Iris pigment epithelial cell (primary cell): ENCODE results near the gene ARHGAP6.
A peak's percentile ranks its signal among the peaks of the same experiment; 100 is the strongest.

Experiments used
- DNase-seq: peaks from one replicate; pipeline ENCODE4 v3.0.0-alpha.2; 2011; ENCODE audit warnings: low read depth

Gene ARHGAP6

GRCh38 chrX:11309220-11309619 lies 356.5 kb downstream of the ARHGAP6 start:
- peak; percentile 31 for DNase-seq

- no peak for DNase-seq
These were observed 360.1 kb downstream of the ARHGAP6 start for GRCh38 chrX:11305641-11306040.

- no peak for DNase-seq
These were observed 360.9 kb downstream of the ARHGAP6 start for GRCh38 chrX:11304829-11305228.

DNA sequence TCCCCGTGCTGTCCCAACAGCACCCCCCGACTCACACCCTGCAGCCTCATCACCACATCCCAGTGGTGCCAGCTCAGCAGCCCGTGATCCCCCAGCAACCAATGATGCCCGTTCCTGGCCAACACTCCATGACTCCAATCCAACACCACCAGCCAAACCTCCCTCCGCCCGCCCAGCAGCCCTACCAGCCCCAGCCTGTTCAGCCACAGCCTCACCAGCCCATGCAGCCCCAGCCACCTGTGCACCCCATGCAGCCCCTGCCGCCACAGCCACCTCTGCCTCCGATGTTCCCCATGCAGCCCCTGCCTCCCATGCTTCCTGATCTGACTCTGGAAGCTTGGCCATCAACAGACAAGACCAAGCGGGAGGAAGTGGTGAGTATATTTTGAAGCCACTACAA lies 367.1 kb downstream of the ARHGAP6 start:
- no peak for DNase-seq

DNA sequence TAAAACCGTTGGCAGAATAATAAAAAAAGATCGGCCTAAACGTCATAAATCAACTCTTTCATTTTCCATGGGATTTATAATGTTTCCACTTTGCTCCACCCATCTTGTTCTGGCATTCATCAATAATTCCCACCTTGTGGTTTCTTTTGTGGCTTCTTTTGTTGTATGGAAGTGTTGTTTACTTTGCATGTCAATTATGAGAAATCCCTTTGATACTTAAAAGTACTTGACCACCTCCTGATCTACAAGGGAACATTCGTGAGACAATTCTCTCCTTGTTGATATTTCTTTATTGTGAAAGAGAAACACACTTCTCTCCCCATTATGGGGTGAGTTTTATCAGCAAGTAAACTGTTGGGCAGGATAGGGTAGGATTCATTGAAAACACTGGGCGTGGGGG lies 369.7 kb downstream of the ARHGAP6 start:
- no peak for DNase-seq

GRCh38 chrX:11293113-11293512 lies 372.6 kb downstream of the ARHGAP6 start, which contains the start of gene AMELX:
Gene AMELX (plus strand): TSS chrX:11293413. CDS start chrX:11294789, 1,376 bp downstream.
- DNase-seq: no peak

- no peak for DNase-seq
These were observed 375.2 kb downstream of the ARHGAP6 start for GRCh38 chrX:11290416-11291102.

DNA sequence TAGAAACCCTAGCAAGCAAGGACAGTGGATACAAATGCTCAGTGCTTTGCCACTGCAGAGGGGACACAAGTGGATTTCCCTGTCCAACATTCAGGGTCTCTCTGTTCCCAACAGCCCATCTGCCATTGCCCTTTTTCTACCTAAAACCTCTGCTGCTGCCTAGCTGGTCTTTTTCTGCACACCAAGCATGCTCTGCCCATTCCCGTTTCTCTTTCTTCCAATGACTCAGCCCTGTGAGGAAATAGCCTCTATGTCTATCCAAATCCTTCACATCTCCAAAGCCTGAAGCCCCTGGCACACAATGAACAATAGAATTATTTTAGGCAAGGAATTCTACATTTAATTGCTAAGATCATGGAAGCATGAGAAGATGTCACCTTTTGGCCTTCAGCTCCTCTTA lies 378.2 kb downstream of the ARHGAP6 start:
- DNase-seq: peak; percentile 29

DNA sequence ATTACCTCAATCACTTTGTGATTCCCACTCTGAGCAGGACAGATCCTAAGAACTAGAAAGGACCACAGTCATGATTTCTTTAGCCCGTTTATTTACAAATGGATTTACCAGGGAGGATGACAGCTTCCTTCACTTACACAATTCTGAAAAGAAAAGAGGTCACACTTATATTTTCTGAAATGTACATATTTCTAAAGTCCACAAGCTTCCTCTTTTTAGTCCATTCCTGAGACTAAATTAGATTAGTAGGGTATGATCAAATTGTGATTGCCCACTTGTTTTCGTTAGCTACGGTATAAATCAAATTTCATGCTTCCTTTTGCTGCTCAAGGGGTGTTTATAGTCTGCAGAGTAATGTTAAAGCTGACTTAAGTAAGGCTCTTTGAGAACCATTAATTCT lies 380.1 kb downstream of the ARHGAP6 start:
- no peak for DNase-seq

DNA sequence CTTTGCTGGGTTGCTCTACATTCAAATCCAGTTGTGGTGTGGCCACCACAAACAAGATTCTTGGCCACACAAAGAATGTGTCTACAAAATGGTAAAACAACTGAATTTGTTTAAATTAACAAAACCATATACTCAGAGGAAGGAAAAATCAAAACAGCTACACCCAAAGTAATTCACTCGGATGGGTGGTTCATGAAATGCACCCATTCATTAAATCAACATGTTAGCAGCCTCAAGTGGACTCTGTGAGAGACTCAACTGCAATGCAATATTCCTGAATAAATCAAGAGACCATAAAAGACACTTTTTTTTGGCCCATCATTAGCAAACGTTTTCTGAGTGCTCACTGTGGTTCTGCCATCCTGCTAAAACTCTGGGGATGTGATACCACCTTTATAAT lies 383.7 kb downstream of the ARHGAP6 start:
- DNase-seq: no peak

GRCh38 chrX:11273544-11273943 lies 392.2 kb downstream of the ARHGAP6 start:
- DNase-seq: no peak

DNA sequence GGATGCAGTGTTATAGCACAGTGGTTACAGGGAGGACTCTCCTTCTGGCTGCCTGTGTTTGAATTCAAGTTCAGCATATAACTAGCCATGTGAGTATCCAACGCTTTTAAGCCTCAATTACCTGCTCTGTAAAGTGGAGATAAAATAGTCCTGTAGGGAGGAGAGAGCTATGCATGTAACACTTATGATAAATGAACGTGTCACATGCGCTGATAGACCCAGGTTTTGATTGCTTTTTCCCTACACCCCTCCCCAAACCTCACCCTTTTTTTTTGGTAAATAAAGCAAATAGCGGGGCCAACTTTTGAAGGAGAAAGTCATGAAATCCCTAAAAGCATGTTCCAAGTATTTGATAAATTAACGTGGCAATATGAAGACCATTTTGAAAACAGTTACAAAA lies 392.9 kb downstream of the ARHGAP6 start:
- DNase-seq: no peak

- no peak for DNase-seq
These were observed 393.4 kb downstream of the ARHGAP6 start for GRCh38 chrX:11272290-11272689.

DNA sequence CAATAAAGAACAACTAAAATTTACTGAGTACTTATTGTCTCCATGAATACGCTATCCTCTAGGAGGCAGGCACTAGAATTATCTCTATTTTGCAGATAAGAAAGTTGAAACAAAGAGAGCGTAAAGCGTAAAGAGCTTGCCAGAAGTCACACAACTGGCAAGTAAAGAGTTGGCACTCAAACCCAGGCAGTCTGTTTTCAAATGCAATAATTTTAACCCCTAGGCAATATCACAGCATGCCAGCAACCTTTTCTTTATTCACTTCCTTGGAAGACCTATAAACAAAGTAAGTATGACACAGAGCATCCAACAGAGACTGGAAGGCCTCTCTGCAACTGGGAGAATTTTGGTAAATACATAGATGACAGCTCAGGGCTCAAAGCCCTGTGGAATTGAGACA lies 395.7 kb downstream of the ARHGAP6 start:
- no peak for DNase-seq

DNA sequence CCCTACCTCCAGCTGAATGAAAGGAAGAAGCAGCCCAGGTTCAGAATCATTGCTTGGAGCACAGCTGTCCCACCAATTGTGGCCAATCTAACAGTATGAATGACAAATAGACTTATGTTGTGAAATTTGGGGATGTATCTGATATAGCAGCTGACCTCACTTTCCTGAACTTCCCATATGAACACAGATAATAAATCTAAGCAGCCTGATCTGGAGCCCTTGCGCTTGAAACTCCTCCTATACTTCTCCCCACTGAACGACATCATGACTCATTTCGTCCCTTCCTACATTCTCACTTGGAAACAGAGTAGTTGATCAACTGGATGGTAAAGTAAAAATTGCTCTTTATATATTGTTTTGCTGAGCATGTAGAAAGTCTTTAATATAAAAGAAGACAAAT lies 396.7 kb downstream of the ARHGAP6 start:
- no peak for DNase-seq

DNA sequence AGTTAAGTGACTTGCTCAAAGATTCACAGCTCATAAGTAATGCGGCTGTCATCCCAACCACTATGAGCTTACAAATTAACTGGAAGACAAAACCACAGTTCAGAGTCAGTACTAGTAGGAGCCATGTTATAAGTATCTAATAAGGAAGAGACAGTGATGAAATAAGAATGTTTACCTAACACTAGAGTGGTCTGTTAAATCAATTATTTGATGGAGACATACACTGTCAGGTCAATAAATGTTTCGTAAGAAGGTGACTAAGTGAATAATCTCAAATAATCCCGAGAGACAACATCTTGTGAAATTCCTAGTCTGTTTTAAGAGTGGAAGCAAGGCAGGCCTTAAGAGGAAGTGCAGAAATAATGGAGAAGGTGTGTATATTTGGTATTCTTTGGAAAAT lies 398.3 kb downstream of the ARHGAP6 start:
- peak; percentile 10 for DNase-seq

GRCh38 chrX:11266573-11267003 lies 399.1 kb downstream of the ARHGAP6 start:
- no peak for DNase-seq

- DNase-seq: no peak
These were observed 400.4 kb downstream of the ARHGAP6 start for GRCh38 chrX:11265352-11265751.

DNA sequence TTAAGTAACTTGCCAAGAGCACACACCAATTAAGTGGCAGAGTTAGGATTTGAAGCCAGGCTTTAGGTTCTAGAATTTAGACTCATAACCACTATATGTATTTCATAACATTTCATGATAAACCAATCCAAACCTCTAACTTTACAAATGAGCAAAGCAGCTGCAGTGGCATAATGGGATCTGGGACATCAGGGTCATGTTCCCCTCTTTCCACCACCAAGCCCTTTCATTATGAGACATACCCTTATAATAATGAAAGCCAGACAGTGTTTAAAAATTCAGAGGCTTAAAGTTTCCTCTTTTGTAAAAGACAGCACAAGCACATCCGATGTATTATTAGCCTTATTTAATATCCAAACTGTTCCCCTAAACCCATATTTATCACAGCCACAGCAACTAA lies 400.8 kb downstream of the ARHGAP6 start:
- DNase-seq: no peak

GRCh38 chrX:11261260-11261659 lies 404.5 kb downstream of the ARHGAP6 start:
- DNase-seq: peak; percentile 76

GRCh38 chrX:11259437-11259836 lies 406.3 kb downstream of the ARHGAP6 start:
- no peak for DNase-seq

DNA sequence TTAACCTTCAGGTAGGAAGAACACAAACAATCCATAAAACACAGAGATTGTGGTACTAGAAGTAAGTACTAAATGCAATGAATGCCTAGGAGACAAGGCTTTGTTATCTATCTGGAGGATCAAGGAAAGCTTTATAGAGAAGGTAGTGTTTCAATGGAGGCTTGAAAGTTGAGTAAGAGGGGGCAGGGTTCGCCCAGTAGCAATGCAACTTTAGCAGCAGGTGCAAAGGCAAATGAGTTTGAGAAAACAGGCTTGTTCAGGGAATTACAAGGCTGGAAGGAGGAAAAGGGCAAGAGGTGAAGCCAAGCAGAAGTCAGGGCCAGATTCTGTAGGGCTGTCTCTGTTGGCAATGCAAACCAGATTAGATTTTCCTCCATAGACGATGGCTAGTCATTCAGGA lies 408.0 kb downstream of the ARHGAP6 start:
- DNase-seq: no peak

DNA sequence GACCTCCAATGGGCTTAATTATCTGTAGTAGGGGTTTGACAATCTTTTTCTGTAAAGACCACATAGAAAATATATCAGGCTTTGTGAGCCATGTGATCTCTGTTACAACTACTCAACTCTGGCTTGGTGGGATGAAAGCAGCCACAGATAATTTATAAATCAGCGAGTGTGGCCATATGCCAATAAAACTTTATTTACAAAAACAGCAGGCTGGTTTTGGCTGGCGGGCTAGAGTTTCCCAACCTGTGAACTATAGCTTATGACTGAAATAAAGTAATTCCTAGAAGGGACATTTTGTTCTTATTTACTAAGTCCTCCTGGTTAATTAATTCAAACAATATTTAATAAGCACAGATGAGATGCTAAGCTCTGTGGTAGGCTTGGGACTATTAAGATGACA lies 408.4 kb downstream of the ARHGAP6 start:
- no peak for DNase-seq

DNA sequence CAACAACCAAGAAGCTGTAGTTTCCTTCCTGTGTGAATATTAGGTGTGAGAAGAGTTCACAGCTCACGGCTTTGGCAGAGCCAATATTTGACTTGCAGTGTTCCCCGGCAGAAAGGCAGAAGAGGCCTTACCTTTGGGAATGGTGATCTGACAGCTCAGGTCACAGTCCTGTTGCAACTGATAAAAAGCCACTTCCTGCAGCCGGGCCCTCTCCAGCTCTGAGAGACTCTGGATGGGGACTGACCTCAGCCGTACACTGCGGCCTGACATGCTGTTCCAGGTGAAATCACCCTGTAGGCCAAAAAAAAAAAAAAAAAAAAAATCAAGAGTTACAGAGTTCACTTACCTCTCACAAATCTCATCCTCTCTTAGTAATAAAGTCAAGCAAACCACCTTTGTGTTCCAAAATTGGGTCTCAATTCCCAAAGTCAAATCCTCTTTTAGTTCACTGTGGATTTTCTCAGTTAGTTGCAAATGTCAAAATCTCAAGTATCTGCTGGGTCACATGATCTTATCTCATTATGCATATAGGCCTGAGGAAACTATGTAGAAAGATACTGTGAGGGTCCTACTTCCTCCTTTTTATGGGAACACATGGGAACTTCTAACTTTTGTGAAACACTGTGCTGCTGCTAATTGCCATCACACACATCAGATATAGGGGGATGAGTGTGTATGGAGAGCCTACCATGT lies 411.2 kb downstream of the ARHGAP6 start:
- DNase-seq: no peak
